ENCODE data around the gene PTPN3.

DNA sequence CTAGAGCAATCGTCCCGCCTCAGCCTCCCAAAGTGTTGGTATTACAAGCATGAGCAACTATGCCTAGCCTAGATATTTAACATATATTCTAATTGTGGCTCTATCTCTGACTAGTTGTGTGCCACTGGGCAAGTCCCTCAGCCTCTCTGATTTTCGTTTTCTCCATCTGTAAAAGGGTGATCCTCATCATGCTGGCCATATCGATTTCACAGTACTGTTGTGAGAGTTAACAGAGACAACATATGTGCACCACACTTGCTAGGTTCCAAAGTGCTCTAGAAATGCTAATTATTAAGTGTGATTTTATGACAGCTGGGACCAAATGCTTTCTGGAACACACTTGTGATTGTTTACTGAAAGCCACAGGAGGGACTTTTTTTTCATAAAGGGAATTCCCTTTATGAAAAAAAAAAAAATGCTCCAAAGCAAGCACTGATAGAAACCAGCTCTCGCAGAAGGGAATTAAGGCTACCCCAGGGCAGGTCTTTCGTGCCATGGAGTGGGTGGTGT lies 98.8 kb downstream of the PTPN3 start:
- TF ChIP-seq CTCF (optimal IDR thresholded peaks at IDR 0.05 in 1 of 3, IDR thresholded peaks at IDR 0.05 in 1 of 3, conservative IDR thresholded peaks at IDR 0.05 in 1 of 3; ENCODE audit: extremely low read depth in 1 of 3, insufficient read depth in 2 of 3, low read length in 3 of 3) (no peak), EZH2 (IDR thresholded peaks at IDR 0.05; ENCODE audit: low read length) (no peak)
